GM21723 (cell line): ENCODE data around the gene KCTD14.
"Not testable (repeated sequence)": the region's sequence is repeated elsewhere in the genome, so short reads cannot be mapped to it uniquely, and the experiment has no call there.

Experiments
- ATAC-seq: cut with Tn5 transposase; IDR thresholded peaks from one replicate; pipeline ENCODE4 v1.9.1; 2021; ENCODE audit warnings: mild to moderate bottlenecking, moderate library complexity; ENCODE audit not compliant: unreplicated experiment

KCTD14 gene

DNA sequence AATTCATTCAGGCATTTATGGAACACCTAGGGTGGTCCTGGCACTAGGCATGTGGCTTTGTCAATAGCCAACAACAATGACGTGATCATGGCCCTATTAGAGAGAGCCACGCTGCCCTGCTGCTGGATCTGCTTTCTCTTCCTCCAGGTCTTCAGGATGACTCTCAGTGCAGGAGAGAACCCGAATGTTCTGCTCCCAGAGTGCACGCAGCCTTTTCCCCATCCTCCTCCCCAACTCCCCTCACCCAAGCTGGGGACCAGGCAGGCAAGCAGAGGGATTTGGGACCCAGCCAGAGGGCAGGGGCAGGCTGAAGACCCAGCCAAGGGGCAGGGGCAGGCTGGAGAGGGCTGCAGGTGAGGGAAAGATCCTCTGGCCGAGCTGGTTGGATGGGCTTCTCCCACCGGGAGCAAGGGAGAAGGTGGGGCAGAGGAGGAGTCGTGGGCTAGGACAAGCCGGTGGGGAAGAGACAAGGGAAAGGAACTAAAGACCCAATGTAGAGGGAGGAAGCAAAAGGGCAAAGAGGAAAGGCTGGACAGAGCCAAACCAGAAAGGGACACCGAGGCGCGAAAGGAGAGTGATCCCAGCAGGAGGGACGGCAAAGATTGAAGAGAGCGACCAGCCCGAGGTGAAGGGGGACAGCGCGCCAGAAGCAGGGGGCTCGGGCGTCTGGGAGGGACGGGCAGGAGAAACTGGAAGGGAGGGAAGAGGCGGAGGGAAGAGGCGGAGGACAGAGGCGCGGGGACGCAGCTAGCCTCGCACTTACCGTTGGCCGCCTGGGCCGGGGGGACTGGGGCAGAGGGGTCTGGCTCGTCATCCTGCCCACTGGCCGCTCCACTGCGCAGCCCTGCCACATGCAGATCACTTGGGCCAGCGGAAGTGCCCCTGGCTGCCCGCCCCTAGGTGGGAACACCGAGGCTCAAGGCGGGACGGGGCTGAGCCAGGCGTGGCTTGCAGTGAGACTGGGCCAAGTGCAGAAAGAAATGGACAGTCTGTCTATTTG is at the start of gene KCTD14:
KCTD14 (minus strand) TSS at position 880 of the 1,000 bp plus-strand sequence; CDS start at position 853, 27 bp downstream.
- no peak for ATAC-seq

GRCh38 chr11:78072455-78072854 is 49.4 kb upstream of the KCTD14 start:
- no peak for ATAC-seq

- ATAC-seq: no peak
Observed at GRCh38 chr11:78071717-78072116, 48.6 kb upstream of the KCTD14 start.

DNA sequence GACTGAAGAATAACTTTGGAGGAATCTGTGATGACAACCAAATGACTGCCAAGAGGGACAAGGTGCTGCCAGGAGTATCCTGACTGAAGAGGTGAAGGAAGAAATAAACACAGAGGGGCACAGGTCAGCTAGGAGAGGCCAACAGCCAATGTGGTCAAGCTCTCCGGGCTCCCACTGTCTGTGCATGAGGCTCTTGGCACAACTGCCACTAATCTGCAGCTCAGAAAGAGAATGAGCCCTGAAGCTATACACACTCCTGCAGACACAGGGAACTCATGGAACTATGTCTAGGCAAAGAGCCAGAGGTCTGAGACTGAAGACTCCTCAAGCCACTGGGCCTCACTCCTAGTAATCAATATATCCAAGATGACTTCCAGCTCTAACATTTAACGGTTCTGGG is 47.5 kb upstream of the KCTD14 start:
- no peak for ATAC-seq

DNA sequence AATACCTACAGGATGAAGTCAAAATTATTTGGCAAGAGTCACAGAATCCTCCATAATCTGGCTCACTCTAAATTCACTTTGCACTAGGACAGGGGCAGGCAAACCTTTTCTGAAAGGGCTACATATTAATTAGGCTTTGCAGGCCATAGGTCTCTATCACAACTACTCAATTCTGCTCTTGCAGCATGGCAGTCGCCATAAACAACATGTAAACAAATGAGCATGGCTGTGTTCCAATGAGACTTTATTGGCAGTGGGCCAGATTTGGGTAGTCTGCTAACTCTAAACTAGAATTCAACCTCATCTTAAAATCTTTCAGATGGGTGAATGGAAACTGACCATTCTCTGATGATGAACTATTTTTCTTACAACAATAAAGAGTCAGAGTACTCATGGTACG is 46.4 kb upstream of the KCTD14 start:
- no peak for ATAC-seq

GRCh38 chr11:78067704-78068103 is 44.6 kb upstream of the KCTD14 start:
- ATAC-seq: no peak

GRCh38 chr11:78066471-78066870 is 43.4 kb upstream of the KCTD14 start:
- ATAC-seq: no peak

DNA sequence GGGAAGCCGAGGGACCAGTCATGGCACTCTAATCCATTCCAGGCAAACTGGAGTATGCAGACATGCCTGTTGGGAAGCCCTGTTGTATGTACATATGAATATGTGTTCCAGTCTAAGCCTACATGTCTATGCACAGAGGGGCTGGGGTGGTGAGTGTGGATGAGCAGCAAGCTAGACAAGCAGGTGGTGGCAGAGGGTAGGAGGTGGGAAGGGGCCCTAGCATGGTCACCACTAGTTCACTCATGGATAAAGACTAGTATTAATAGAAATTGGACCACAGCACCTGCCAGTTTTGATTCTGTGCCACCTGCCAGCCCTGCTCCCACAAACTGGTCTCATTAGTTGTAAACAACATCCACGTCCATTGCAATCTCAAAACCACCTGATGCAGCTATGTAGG is 42.1 kb upstream of the KCTD14 start:
- ATAC-seq: no peak

- no peak for ATAC-seq
Observed at GRCh38 chr11:78063440-78064181, 40.5 kb upstream of the KCTD14 start, which contains the start of gene THRSP. Gene THRSP (plus strand): TSS chr11:78063861. CDS start chr11:78063882, 21 bp downstream.

GRCh38 chr11:78062671-78063070 is 39.6 kb upstream of the KCTD14 start:
- no peak for ATAC-seq

GRCh38 chr11:78061921-78062311 is 38.8 kb upstream of the KCTD14 start:
- no peak for ATAC-seq

DNA sequence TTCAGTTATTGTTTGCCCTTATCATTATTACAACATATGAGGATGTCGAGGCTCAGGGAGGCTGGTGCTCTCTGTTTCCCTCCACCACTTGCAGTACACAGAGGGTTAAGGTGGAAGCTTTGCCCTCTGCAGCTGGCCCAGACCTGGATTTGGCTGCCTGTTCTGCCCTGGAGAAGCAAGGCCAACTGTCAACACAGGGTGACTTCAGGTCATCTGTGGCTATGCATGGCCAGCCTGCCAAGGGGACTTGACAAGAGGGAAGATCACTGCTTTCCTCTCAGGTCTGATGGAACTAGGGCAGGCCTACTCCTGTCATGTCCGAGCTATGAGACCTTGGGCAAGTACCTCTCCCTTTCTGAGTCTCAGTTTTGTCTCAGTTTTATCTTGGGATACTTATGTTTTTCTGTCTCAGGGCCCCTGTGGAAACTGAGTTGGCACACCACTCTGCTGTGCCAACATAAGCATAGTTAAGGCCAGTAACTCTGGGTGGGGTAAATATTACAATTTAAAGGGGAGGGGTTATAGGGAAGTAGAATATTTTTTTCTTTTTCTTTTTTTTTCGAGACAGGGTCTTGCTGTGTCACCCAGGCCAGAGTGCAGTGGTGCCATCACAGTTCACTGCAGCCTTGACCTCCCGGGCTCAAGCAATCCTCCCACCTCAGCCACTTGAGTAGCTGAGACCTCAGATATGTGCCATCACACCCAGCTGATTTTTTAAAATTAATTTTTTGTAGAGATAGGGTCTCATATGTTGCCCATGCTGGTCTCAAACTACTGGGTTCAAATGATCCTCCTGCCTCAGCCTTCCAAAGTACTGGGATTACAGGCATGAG is 38.2 kb upstream of the KCTD14 start:
- no peak for ATAC-seq

DNA sequence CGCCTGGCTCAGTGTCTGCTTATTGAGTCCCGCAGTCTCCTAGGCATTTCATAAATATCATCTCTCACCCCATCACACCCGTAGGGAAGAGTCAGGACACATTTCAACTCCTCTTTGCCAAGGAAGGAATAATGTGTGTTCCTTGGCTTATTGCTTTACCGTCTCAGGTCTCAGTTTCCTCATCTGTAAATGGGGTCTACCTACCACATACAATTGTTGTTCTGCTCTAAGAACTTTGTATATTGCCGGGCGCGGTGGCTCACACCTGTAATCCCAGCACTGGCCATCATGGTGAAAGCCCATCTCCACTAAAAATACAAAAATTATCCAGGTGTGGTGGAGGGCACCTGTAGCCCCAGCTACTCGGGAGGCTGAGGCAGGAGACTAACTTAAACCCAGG is 37.5 kb upstream of the KCTD14 start:
- ATAC-seq: no peak

- ATAC-seq: not testable (repeated sequence)
Observed at GRCh38 chr11:78059749-78060328, 36.8 kb upstream of the KCTD14 start.

- no peak for ATAC-seq
Observed at GRCh38 chr11:78057462-78058055, 34.5 kb upstream of the KCTD14 start.

- no peak for ATAC-seq
Observed at GRCh38 chr11:78056093-78056492, 33.0 kb upstream of the KCTD14 start.

- ATAC-seq: no peak
Observed at GRCh38 chr11:78054971-78055370, 31.9 kb upstream of the KCTD14 start.

DNA sequence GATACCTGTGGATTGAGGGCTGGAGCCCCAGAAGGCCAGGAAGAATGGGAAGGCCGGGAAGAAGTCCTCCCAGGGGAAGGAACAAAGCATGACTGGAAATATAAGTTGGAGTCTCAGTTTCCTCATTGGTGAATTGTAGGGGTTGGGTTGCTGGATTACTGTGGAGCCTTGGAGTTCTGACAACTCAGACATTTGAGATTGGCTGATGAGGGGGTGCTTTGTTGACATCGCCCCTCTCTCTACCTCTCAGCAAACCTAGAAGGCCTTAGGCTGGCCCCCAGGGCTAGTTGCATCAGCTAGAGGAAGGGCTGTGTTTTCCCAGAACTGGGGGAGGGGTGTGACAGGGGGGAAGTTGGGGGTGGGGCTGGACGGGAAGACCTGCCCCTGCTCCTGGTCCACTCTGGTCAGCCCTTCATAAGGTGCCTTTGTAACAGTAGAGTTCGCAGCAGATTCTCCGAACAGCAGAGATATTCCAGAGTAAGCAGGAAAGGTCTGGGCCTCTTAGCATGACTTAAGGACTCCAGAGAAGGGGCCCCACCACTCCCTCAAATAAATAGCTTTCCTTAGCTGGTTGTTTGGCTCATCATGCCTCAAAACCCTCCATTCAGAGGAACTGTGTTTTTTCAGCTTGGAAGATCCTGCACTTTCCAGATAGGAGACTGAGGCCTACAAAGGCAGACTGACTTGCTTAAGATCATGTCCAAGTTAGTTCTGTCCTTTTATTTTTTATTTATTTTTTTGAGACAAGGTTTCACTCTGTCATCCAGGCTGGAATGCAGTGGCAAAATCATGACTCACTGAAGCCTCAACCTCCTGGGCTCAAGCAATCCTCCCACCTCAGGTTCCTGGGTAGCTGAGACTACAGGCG is 28.1 kb upstream of the KCTD14 start:
- no peak for ATAC-seq

DNA sequence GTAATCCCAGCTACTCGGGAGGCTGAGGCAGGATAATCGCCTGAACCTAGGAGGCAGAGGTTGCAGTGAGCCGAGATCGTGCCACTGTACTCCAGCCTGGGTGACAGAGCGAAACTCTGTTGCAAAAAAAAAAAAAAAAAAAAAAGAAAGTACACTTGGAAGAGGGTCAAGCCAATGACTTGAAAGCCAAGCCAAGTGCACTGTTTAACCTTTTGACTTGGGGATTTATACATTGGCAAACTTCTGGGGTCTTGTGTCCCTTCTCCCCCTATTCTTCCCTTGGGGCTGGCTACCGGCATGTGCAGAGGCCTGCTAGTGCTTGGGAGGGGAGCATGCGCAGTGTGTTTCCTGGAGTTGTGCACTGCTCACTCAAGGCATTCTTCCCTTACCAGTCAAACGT is 26.3 kb upstream of the KCTD14 start:
- no peak for ATAC-seq
